Coronary artery (tissue), 2 donors: ENCODE measurements around the gene TLR8.

ENCODE experiments used
- DNase-seq: peaks from one replicate; pipeline ENCODE4 v3.0.0-alpha.2; 2017; ENCODE audit warnings: low spot score
- H3K27ac ChIP-seq, 2 donors: fragments of 200-600 bp; sonication (generic); one replicate each; pipeline ENCODE4 v1.5.1; 2016 to 2019
- H3K4me3 ChIP-seq: fragments of 200-600 bp; sonication (generic); 2 replicates; pipeline ENCODE4 v1.5.1; 2016; ENCODE audit warnings: mild to moderate bottlenecking, moderate library complexity
- CTCF ChIP-seq: fragments of 200-600 bp; sonication (generic); IDR thresholded peaks from one replicate; pipeline ENCODE4 v1.5.1; 2019; ENCODE audit warnings: antibody characterized with exemption

The TLR8 gene

GRCh38 chrX:12910423-12911121, 4.2 kb downstream of the TLR8 start:
- no peak for DNase-seq
- Histone ChIP-seq H3K4me3 (no peak overlapping the region), H3K27ac (peak overlapping the region in 1 of 2 donors; percentile 29)
- no peak for TF ChIP-seq CTCF

GRCh38 chrX:12911122-12911470, 4.7 kb downstream of the TLR8 start:
- DNase-seq = no peak
- TF ChIP-seq CTCF = no peak
- no peak overlapping the region for H3K27ac ChIP-seq
- H3K4me3 ChIP-seq = no peak overlapping the region

GRCh38 chrX:12912791-12913482, 6.5 kb downstream of the TLR8 start:
- DNase-seq = no peak
- Histone ChIP-seq H3K4me3 (no peak overlapping the region), H3K27ac (no peak overlapping the region)
- no peak for TF ChIP-seq CTCF

GRCh38 chrX:12917753-12918152, 11.3 kb downstream of the TLR8 start:
- no peak overlapping the region for H3K4me3 ChIP-seq
- H3K27ac ChIP-seq = no peak overlapping the region
- no peak for DNase-seq
- no peak for TF ChIP-seq CTCF

- no peak for TF ChIP-seq CTCF
- DNase-seq = no peak
Observed at GRCh38 chrX:12919051-12919450, 12.6 kb downstream of the TLR8 start.

GRCh38 chrX:12919620-12920019, 13.2 kb downstream of the TLR8 start:
- DNase-seq = no peak
- no peak overlapping the region for H3K4me3 ChIP-seq
- no peak for TF ChIP-seq CTCF
- no peak overlapping the region for H3K27ac ChIP-seq

More at GRCh38 chrX:12919051-12919450, 12.6 kb downstream of the TLR8 start:
- H3K4me3 ChIP-seq = no peak overlapping the region
- no peak overlapping the region for H3K27ac ChIP-seq

- H3K4me3 ChIP-seq = no peak overlapping the region
- H3K27ac ChIP-seq = no peak overlapping the region
- TF ChIP-seq CTCF = no peak
Observed at GRCh38 chrX:12920990-12921389, 14.6 kb downstream of the TLR8 start.

More at GRCh38 chrX:12920990-12921389, 14.6 kb downstream of the TLR8 start:
- no peak for DNase-seq
